ENCODE results near the gene ZNF548.

The ZNF548 gene

DNA sequence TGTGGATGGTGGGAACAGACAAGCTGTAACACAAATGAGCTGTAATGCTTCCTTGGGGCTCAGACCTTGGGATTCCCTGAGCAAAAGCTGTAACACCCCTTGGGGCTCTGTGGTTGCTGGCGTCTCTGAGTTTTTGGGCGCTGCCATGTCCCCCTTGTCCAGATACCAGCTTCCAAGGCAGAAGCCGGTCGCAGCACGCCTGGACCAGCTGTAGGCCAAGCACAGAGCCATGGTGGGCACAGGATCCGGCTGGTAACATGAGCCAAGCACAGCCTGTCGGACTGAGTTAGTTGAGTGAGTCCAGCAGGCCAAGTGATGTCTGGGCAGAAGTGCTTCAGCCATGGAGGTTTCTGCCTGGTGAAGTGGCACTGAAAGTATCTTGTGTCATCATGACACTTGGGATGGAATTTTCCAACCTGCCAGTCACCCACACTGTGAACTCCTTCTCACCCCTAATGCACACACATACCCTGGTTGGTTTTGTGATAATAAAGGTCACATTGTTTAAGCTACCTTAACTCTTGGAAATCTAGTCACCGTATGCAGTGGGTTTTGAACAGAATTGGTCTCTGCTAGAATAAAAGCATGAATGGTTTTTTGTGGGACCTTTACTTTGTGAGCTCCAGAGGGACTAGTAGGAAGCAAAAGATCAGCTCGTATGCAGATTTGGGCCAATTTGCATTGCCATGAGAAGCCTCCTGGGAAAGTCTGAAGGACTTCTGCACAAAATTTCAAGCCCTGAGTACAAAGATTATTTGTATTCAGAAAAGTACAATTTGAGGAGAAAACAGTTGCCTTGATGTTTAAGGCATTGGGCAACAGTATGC lies 14.3 kb downstream of the ZNF548 start:
- no peak for DNase-seq

DNA sequence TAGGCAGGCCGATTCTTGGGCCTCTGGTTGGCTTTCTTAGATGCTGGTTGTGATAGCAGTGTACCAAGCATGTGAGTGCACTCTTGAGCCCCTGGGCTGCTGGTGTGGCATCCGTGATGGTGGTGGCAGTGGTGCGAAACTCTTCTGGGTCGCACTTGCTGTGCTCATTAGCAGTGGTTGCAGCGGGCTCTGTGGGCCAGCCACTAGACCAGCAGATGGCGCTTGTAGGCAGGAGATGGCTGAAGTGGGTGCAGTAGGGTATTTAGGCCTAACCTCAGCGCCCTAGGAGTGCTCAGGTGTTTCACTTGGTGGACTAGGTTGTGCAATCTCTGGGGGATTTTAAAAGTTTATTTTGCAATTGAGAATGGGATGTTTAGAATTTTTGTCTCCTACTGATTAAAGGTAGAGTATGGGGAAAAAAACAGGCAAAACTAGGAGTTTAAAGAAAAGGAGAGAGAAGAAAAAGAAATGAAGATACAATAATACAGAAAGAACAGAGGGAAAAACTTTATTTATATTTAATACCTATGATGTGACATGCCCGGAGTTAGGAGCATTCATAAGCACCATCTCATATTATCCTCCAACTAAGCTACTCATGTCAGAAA lies 17.0 kb downstream of the ZNF548 start:
- DNase-seq: peak; percentile 21 to 69 (median 47)

DNA sequence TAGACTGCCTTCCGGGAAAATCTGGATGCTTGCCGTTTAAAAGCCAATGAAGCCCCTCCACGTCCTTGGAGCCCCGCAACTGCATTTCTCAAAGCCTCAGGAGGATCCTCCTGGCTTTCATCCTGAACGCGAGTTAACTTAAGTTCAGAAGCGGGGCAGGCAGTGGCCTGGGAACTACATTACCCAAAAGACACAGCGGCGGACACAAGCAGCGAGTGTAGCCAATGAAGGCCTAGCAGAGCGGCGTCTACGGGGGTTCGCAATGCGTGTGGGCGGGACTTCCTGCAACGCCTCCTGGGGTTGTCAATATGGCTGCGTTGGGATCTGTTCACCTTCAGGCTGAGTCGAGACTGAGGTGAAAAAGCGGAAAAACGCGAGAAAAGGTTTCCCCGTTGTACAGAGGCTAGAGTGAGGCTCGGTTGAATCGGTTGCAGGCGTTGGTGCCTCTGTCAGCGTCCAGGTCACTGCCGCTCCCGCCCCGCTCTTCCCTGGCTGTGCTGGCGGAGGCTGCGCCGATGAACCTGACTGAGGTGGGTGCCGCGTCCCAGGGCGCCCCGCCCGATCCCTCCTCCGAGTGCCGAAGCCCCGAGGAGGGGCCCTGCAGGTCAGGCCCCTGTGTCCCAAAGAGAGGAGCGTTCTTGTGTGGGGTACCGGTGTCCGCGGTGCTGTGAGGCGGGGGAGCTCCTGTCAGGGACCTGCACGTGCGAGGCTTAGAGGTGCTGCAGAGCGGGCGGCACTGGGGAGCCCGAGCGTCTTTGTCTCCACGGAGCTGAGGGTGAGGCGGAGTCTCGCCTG lies 21.4 kb downstream of the ZNF548 start, which contains the start of gene ZNF17:
Gene ZNF17, plus strand, starts transcription at position 285 of the 795 bp plus-strand sequence. CDS start 2,455 bp downstream, outside the sequence.
- peak; percentile 77 to 96 (median 89) for DNase-seq

DNA sequence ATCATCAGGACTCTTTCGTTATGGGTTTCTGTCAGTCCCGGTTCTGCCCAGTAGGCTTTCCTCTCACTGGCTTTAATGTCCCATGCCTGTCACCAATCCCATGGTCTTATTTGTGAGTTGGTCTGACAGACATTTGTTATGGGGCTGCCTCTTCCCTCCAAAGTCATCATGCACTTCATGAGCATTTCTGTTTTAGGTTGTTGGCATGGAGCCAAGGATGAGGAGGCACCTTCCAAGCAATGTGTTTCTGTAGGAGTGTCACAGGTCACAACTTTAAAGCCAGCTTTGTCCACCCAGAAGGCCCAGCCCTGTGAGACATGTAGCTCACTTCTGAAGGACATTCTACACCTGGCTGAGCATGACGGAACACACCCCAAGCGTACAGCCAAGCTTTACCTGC lies 29.8 kb downstream of the ZNF548 start:
- no peak for DNase-seq

DNA sequence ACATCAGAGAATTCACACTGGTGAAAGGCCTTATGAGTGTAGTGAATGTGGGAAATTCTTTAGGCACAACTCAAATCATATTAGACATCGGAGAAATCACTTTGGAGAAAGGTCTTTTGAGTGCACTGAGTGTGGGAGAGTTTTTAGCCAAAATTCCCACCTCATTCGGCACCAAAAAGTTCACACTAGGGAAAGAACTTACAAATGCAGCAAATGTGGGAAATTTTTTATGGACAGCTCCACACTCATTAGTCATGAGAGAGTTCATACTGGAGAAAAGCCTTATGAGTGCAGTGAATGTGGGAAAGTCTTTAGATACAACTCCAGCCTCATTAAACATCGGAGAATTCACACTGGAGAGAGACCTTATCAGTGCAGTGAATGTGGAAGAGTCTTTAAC lies 31.4 kb downstream of the ZNF548 start:
- DNase-seq: no peak

DNA sequence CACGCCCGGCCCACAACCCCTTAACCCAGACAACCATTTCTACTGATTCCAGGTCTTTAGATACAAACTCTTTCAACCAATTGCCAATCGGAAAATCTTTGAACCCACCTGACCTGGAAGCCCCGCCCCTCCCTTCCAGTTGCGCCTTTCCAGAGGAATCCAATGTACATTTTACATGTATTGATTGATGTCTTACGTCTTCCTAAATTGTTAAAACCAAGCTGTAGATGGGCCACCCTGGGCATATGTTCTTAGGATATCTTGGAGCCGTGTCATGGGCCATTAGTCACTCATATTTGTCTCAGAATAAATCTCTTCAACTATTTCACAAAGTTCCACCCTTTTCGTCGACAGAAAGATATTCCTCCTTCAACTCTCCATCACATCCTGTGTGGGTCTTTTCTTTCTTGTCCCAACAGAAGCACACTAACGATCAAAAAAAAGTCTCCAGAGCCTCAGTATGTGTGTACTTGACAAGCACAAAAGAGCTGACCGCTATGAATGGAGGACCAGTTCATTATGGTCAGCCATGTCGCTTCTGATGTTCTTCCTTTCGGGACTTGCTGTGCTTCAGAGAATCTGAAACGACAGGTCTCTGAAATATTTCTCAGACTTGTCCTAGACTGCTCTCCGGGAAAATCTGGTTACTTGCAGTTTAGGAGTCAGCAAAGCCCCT lies 44.9 kb downstream of the ZNF548 start:
- no peak for DNase-seq

DNA sequence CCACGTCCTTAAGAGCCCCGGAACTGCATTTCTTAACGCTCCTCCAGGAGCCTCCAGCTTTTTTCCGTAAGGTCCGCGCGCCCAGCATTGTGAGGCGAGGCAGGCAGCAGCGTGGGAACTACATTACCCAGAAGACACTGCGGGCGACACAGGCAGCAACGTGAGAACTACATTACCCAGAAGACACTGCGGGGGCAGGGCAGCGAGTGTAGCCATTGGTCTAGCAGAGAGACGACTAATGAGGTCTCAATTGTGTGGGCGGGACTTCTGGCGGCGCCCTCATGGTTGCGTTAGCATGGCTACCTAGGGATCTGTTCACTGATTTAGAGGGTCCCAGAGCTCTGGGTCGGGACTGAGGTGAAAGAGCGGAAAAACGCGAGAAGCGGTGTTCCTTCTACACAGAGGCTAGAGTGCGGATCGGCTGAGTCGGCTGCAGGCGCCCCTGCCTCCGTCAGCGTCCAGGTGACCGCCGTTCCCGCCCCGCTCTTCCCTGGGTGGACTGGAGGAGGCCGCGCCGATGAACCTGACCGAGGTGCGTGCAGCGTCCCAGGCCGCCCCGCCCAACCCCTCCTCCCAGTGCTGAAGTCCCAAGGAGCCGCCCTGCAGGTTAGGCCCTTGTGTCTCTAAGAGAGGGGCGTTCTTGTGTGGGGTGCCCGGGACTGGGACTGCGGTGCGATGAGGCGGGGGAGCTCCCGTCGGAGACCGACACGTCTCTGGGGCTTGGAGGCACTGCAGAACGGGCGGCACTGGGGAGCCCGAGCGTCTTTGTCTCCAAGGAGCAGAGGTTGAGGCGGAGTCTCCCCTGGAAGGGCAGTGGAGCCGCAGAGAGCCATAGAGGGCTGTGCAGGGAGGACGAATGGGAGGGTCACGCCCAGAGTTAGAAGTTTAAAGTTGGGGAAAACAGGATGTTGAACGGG lies 45.7 kb downstream of the ZNF548 start, which contains the start of gene ZNF749:
Gene ZNF749, plus strand, starts transcription at position 264 of the 917 bp plus-strand sequence. Its CDS starts 254 bp downstream, at position 518.
- DNase-seq: peak; percentile 75 to 98 (median 95)

DNA sequence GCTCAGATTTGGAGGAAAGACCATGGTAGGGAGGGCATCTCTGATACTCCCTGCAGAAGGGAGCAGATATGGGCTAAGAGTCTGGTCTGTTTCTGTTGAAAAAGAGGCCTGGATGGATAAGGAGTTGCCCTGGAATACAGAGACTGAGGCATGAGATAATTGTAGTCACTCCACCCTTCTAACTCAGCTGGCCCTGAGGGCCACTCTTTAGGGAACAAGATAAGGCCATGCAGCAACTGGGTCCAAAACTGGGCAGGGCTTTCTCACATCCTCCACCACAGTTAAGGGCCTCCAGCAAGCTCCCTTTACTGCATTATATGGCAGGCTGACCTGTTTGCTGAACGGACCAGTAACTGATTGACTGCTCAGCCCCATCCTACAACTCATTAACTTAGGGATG lies 46.8 kb downstream of the ZNF548 start:
- DNase-seq: no peak

DNA sequence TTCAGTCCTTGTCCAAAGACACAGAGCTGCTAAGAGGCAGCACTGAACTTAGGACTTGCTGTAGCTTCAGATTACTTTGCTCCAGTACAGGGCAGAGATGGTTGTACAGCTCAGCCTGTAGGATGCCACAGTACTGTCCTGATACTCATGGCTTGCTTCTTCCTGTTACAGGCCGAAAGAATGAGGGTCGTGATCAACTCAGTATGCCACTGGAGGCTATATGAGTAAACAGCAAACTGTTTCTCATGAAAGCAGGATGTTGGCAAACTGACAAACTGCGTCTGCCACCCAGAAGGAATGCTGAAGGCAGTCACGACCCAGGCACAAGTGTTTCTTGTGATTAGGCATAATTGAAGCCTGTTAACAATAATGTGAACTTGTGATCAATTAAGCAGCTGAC lies 48.3 kb downstream of the ZNF548 start:
- DNase-seq: no peak

DNA sequence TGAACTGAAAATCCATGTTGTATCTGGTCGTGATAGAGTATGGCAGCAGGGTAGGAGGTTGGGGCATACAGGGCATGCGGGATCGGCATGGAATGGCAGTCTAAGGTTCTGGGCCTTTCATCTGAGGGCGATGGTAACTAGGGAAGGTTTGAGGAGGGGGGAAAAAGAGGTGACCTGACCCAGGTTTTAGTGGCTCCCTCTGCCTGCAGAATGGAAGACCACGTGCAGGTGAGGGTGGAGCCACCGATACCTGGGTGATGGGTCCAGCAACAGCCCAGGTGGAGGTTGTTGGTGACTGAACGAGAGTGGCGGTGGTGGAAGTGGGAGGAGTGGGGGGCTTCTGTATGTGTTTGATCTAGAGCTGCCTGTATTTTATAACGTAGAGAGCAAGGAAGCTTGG lies 49.3 kb downstream of the ZNF548 start:
- DNase-seq: no peak

DNA sequence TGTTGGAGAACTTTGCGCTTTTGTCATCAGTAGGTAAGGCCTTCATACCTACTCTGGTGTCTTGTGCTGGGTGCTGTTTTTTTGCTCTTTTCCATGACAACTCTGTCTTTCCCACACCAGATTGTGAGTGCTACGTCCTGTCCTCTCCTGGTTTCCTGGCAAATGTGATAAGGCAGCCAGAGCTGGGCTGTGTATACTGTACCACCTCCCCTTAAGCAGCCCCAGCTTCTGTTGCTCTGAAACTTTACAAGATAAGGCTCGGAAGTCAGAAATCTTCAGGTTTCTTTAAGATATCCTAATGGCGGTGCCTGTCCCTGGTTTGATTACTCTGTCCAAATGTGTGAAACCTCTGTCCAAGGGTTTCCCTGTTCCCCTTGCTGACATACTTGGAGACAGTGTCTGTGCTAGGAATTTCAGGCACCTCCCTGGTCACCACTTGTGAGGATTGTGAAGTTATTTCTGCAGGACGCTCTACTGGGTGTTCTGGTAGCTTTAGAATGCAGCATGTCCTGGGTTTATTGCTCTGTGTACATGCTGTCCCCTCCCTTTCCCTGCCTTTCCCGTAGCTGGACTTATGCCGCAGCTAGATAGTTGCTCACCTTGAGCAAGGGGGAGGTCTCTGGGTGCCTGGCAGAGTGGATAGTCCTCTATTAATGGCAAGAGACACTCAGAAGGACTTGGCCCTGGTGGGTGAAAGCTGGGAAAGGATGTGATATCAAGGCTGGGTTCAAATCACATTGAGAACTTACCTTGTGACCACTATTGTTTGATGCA lies 52.5 kb downstream of the ZNF548 start:
- DNase-seq: no peak

DNA sequence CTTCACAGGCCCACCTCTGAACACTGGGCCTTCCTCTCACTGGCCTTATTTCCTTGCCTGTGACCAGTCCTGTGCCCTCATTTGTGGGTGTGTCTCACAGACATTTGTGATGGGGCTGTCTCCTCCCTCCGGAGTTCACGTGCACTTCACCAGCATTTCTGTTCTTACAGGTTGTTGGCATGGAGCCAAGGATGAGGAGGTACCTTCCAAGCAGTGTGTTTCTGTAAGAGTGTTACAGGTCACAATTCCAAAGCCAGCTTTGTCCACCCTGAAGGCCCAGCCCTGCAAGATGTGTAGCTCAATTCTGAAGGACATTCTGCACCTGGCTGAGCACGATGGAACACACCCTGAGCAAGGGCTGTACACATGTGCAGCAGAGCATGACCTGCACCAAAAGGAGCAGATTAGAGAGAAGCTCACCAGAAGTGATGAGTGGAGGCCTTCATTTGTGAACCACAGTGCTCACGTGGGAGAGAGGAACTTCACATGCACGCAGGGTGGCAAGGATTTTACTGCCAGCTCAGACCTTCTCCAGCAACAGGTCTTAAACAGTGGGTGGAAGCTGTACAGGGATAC lies 53.6 kb downstream of the ZNF548 start:
- no peak for DNase-seq

DNA sequence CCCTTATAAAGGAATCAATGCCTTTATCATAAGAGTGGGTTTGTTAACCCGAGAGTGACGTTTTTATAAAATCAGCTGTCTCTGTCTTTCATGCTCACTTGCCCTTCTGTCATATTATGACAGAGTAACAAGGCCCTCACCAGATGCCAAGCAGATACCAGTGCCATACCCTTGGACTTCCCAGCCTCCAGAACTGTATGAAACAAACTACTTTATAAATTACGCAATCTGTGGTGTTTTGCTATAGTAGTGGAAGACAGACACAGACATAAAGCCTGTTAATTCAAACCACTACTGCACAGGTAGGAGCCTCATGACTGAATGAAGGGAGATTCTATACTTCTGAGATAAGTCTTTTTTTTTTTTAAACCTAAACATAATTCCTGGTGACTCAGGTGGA lies 62.7 kb downstream of the ZNF548 start:
- DNase-seq: no peak

All from T-helper 2 cell (primary cell).